Suprapubic skin (tissue), 4 donors: ENCODE data around the gene ZNF865. TPM values are rescaled to one million over a fixed set of nuclear protein-coding genes. Genes with fewer than 3 reads are reported as not detected.
A peak's percentile ranks its signal among the peaks of the same experiment; 100 is the strongest.

Experiments
- DNase-seq, 2 donors: peaks; one replicate each; pipeline ENCODE4 v3.0.0-alpha.2; 2019; ENCODE audit warnings: low spot score in 2 of 2
- H3K27ac ChIP-seq: fragments of 200-600 bp; sonication (generic); one replicate; pipeline ENCODE4 v1.5.1; 2019
- H3K27me3 ChIP-seq: fragments of 200-600 bp; sonication (generic); one replicate; pipeline ENCODE4 v1.5.1; 2019
- H3K36me3 ChIP-seq: fragments of 200-600 bp; sonication (generic); one replicate; pipeline ENCODE4 v1.5.1; 2019
- H3K4me1 ChIP-seq: fragments of 200-600 bp; sonication (generic); one replicate; pipeline ENCODE4 v1.5.1; 2019
- H3K4me3 ChIP-seq: fragments of 200-600 bp; sonication (generic); one replicate; pipeline ENCODE4 v1.5.1; 2019; ENCODE audit warnings: mild to moderate bottlenecking
- H3K9me3 ChIP-seq: fragments of 200-600 bp; sonication (generic); one replicate; pipeline ENCODE4 v1.5.1; 2019
- EP300 ChIP-seq: sonication (generic); formaldehyde crosslinking; IDR thresholded peaks from one replicate; pipeline ENCODE4 v1.6.1; 2017; ENCODE audit warnings: antibody characterized with exemption
- POLR2A ChIP-seq, 2 donors: fragments of 450-650 bp; IDR thresholded peaks; one replicate each; pipeline ENCODE4 v1.6.1; 2017; ENCODE audit warnings: antibody characterized with exemption in 2 of 2, mild to moderate bottlenecking in 2 of 2, moderate library complexity in 2 of 2
- POLR2AphosphoS5 ChIP-seq, 3 donors: sonication (generic); formaldehyde crosslinking; IDR thresholded peaks; one replicate each; pipeline ENCODE4 v1.6.1; 2017; ENCODE audit warnings: antibody characterized with exemption in 3 of 3
- WGBS: methylation state at CpG from one replicate; pipeline ENCODE4 v1.1.5; 2018; 5-methylcytosine and 5-hydroxymethylcytosine counted together
- total RNA-seq, 4 donors: library from RNA; depleted of rRNA; stranded (reverse); fragments of >200 nt; gene quantifications; one replicate each; pipeline ENCODE4 v1.1.0, GENCODE V29; 2016
- TF ChIP-seq, protein P1 (sequence below), 2 donors: fragments of 200-600 bp in 1 of 2; fragments of 450-650 bp in 1 of 2; sonication (generic) in 1 of 2; IDR thresholded peaks; one replicate each; pipeline ENCODE4 v1.5.1; 2016 to 2019; ENCODE audit warnings: antibody characterized with exemption in 2 of 2, mild to moderate bottlenecking in 1 of 2, moderate library complexity in 1 of 2

Gene ZNF865
- total RNA-seq, 4 donors from 2014 or later = 7.6 to 14.2 (median 9.9) TPM

DNA sequence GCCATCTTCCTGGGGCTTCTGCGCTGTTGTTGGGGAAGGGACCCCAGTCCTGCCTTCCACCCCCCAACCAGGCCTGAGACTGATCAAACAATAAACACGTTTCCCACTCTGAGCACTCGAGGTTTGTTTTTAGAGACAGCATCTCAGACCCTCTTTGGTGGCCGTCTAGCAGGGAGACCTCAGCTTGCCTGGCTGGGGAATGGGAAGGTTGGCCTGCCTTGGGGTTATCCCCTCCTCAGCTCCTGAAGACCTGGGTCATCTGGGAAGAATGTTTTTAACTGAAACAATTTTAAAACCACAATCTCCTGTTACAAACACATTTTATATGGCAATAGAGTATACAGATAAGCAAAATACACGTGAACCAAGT is 40.0 kb downstream of the ZNF865 start:
- Histone ChIP-seq H3K4me3 (no peak overlapping the region), H3K27ac (no peak overlapping the region), H3K36me3 (peaks cover 13% of the 10 kb centered on the region), H3K9me3 (no peaks in the 10 kb centered on the region), H3K4me1 (peaks cover 64% of the 10 kb centered on the region), H3K27me3 (no peaks in the 10 kb centered on the region)
- no peak for DNase-seq
- 67% methylated on average over 5 of the region's 5 CpGs for WGBS
- TF ChIP-seq, protein P1, sequence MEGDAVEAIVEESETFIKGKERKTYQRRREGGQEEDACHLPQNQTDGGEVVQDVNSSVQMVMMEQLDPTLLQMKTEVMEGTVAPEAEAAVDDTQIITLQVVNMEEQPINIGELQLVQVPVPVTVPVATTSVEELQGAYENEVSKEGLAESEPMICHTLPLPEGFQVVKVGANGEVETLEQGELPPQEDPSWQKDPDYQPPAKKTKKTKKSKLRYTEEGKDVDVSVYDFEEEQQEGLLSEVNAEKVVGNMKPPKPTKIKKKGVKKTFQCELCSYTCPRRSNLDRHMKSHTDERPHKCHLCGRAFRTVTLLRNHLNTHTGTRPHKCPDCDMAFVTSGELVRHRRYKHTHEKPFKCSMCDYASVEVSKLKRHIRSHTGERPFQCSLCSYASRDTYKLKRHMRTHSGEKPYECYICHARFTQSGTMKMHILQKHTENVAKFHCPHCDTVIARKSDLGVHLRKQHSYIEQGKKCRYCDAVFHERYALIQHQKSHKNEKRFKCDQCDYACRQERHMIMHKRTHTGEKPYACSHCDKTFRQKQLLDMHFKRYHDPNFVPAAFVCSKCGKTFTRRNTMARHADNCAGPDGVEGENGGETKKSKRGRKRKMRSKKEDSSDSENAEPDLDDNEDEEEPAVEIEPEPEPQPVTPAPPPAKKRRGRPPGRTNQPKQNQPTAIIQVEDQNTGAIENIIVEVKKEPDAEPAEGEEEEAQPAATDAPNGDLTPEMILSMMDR (IDR thresholded peaks at IDR 0.05) = no peak
- TF ChIP-seq POLR2AphosphoS5 (IDR thresholded peaks at IDR 0.05) = no peak
- no peak for TF ChIP-seq POLR2A (IDR thresholded peaks at IDR 0.05)
- TF ChIP-seq EP300 = no peak

DNA sequence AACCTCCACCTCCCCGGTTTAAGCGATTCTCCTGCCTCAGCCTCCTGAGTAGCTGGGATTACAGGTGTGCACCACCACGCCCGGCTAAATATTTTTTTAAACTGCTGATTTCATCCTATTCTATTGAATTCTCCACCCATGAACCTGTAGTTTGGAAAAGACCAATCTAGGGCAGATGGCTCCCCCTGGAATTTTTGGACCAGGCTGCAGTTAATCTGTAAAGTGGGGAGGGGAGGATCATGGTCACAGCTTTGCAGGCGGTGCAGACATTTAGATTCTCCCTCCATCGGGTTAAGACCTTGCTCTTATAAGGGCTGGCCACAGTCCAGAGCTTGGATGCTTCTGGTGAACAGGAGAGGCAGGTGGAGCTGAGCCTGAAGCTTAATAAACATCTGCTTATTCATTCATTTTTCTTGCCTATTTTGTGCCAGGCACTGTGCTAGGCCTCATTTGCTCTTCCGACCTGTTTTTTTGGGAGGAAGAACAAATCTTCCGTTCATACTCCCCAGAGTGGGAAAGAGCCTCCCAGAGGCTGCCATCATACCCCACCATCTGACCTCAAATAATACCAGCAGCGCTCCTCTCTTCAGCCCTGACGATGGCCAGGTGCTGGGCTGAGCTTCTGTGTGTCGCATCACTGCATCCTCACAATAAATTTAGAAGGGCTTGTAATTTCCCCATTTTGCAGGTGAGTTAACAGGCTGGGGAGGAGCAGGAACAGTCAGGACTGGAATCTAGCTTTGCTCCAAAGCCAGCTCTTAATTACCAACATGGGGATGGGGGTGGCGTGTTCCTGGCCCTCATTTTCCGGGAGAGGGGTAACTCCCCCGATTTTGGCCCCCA is 41.7 kb downstream of the ZNF865 start:
- Histone ChIP-seq H3K9me3 (no peaks in the 10 kb centered on the region), H3K4me3 (peak overlapping the region; percentile 90), H3K27ac (peak overlapping the region; percentile 82), H3K4me1 (peaks cover 55% of the 10 kb centered on the region), H3K27me3 (no peaks in the 10 kb centered on the region), H3K36me3 (peaks cover 13% of the 10 kb centered on the region)
- no peak for DNase-seq
- 48% methylated on average over 14 of the region's 14 CpGs for WGBS
- TF ChIP-seq, protein P1 (IDR thresholded peaks at IDR 0.05) = no peak
- TF ChIP-seq POLR2AphosphoS5 (IDR thresholded peaks at IDR 0.05) (no peak), POLR2A (IDR thresholded peaks at IDR 0.05) (no peak), EP300 (no peak)

DNA sequence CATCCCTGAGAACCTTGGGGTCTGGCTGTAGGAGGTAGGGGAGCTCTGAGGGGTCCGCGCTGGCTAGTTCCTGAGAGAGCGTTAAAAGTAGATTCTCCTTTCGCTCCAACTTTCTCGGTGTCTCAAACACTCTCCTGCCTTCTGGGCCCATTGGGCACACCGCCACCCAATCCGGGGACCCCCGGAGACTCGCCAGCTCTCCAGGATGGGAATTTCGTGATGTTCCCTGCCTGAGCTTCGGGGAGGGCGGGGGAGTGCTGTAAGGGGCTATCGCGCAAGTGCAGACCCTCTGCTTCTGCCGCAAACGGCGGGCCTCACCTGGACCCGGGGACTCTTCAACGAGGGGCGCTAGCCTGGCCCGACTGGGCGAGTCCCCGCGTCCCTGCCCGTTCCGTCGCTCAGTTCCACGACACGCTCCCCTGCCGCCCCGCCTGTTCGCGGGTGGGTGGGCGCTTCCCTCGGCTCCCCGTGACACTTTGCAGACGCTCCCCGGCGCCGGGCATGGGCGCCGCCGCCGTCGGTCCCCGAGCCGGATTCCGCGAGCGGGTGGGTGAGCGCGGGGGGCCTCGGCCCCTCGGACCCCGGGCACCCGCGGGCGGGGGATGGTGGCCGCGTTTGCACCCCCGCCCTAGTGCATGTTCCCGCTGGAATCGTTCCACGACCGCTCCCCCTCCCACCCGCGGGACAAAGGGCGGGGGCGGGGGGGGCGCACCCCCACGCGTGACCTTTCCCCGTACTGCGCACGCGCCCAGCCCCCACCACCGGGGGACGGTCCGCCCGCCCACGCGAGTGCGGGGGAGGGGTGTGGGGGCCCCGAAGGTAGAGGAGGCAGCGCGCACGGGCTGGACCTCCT is 42.5 kb downstream of the ZNF865 start, which contains the start of gene CCDC106:
Gene CCDC106 (plus strand): TSS at position 481 of the 853 bp plus-strand sequence. CDS start 835 bp downstream, outside the sequence.
- WGBS = 1% methylated on average over 55 of the region's 87 CpGs
- H3K4me1 ChIP-seq = peaks cover 49% of the 10 kb centered on the region
- peaks cover 13% of the 10 kb centered on the region for H3K36me3 ChIP-seq
- peak within 1 kb of the TSS; percentile 90 for H3K4me3 ChIP-seq
- peak within 1 kb of the TSS; percentile 82 for H3K27ac ChIP-seq
- TF ChIP-seq, protein P1 (IDR thresholded peaks at IDR 0.05) = no peak
- TF ChIP-seq EP300 (no peak), POLR2A (IDR thresholded peaks at IDR 0.05) (no peak), POLR2AphosphoS5 (IDR thresholded peaks at IDR 0.05) (no peak)
- DNase-seq = peak in 1 of 2 donors; percentile 72
- no peaks in the 10 kb centered on the region for H3K27me3 ChIP-seq
- no peaks in the 10 kb centered on the region for H3K9me3 ChIP-seq

DNA sequence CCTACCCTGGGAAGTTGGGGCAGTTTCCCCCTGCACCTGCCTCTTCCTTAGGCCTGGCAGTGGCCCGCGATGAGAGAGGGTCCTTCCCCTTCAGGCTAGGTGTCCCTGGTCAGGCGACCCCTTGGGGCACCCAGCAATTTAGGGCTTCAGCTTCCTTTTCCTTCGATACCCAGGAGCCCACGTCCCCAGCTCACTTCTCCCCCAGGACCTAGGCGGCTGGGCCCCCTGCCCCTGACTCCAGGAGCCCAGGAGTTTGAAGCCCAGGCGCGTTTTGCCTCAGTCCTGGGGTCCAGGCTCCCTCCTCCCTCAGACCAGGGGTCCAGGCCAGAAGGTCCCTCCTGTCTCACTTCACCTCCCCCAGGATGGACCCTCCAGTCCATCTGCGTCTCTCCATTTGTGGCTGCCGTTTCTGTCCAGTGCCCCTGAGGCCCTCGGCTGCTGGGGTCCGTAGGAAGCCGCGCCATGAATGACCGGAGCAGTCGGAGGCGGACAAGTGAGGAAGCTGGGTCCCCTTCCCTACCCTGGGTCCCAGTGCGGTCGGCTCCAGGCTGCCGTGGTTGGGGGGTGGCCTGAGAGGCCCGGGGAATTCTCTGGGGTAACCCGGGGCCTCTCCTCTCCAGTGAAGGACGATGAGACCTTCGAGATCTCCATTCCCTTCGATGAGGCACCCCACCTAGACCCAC is 43.3 kb downstream of the ZNF865 start:
- no peaks in the 10 kb centered on the region for H3K27me3 ChIP-seq
- TF ChIP-seq POLR2AphosphoS5 (IDR thresholded peaks at IDR 0.05) (no peak), EP300 (no peak), POLR2A (IDR thresholded peaks at IDR 0.05) (no peak)
- TF ChIP-seq, protein P1 (IDR thresholded peaks at IDR 0.05) = no peak
- peak overlapping the region; percentile 90 for H3K4me3 ChIP-seq
- peaks cover 13% of the 10 kb centered on the region for H3K36me3 ChIP-seq
- H3K9me3 ChIP-seq = no peaks in the 10 kb centered on the region
- peak in 1 of 2 donors; percentile 61 for DNase-seq
- H3K27ac ChIP-seq = peak overlapping the region; percentile 82
- peaks cover 51% of the 10 kb centered on the region for H3K4me1 ChIP-seq
- 22% methylated on average over 25 of the region's 25 CpGs for WGBS
